Astrocyte (in vitro differentiated cells and primary cell): Measurements from ENCODE around the gene CDC20.

Source experiments
- CTCF ChIP-seq: IDR thresholded peaks from 2 replicates; pipeline ENCODE4 v1.5.1; 2011; ENCODE audit warnings: low read depth, mild to moderate bottlenecking, inconsistent platforms, low read length, moderate library complexity; ENCODE audit not compliant: insufficient read depth
- EZH2 ChIP-seq: IDR thresholded peaks from 2 replicates; pipeline ENCODE4 v1.6.1; 2012; ENCODE audit warnings: mild to moderate bottlenecking, low read length, inconsistent platforms; ENCODE audit not compliant: insufficient read depth

DNA sequence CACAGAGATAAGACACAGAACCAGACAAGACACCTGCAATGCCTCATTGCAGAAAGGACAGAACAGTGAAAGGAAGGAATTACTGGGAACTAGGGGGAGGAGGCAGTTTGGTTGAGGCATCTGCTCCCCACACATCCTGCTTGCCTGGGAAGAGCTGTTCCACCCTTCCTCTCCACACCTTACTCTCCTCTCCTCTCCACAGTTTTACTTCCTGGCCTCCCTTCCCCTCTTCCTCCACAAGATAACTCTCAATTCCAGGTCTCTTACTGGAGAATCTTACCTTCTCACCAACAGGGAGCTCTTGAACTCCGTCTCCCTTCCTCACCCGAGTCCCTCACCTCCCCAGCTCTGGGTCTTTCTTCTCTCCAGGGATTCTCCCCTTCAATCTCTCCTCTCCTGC lies 6.9 kb downstream of the CDC20 start:
- TF ChIP-seq CTCF (no peak), EZH2 (no peak)
